Measurements from ENCODE around the gene COPA.
"Not testable (repeated sequence)": the region's sequence is repeated elsewhere in the genome, so short reads cannot be mapped to it uniquely, and the experiment has no call there.

- TF ChIP-seq CTCF (conservative IDR thresholded peaks at IDR 0.05); ZFX (IDR thresholded peaks at IDR 0.05): not testable (repeated sequence)
These were observed 41.8 kb upstream of the COPA start for GRCh38 chr1:160384812-160385211.

Measured in C4-2B (cell line).